CD4-positive, alpha-beta T cell (primary cell): Measurements from ENCODE around the gene SPAG9. TPM values are rescaled to one million over a fixed set of nuclear protein-coding genes. Genes with fewer than 3 reads are reported as not detected.

ENCODE experiments used
- ATAC-seq: fragments of 200-7000 bp; cut with Tn5 transposase; one replicate; pipeline ENCODE4 v1.10.0; 2022; ENCODE audit warnings: mild to moderate bottlenecking; ENCODE audit not compliant: poor library complexity
- CTCF ChIA-PET: fragments of 350-600 bp; sonication (Branson Sonifier 250); formaldehyde crosslinking; loops from one replicate; lab custom pipeline; 2021; ENCODE audit warnings: antibody characterized with exemption, inconsistent platforms; lab: Charles Lee
- POLR2A ChIA-PET: fragments of 350-600 bp; sonication (Branson Sonifier 250); formaldehyde crosslinking; loops from one replicate; lab custom pipeline; 2021; ENCODE audit warnings: antibody characterized with exemption, inconsistent platforms; lab: Charles Lee
- DNase-seq, 14 experiments: peaks; one replicate each; pipeline ENCODE4 v3.0.0-alpha.2; 2013 to 2020; ENCODE audit warnings: mixed read lengths in 2 of 14
- H3K27ac ChIP-seq, 2 donors: one replicate each; pipeline versions ENCODE4 v1.5.1 to v1.7.0; 2013; ENCODE audit warnings: low read length in 2 of 2, low read depth in 1 of 2, mild to moderate bottlenecking in 1 of 2
- H3K27me3 ChIP-seq, 2 experiments: 1 replicate in 1 of 2; 2 replicates in 1 of 2; pipeline versions ENCODE4 v1.6.1 to v1.7.0; 2013; ENCODE audit warnings: low read length in 2 of 2, control low read depth in 1 of 2, mild to moderate bottlenecking in 1 of 2, moderate library complexity in 1 of 2; ENCODE audit not compliant: insufficient read depth in 2 of 2, control insufficient read depth in 1 of 2
- H3K36me3 ChIP-seq: one replicate; pipeline ENCODE4 v1.6.1; 2013; ENCODE audit warnings: low read length, control low read depth; ENCODE audit not compliant: insufficient read depth
- H3K4me1 ChIP-seq: one replicate; pipeline ENCODE4 v1.6.1; 2013; ENCODE audit warnings: low read length, control low read depth; ENCODE audit not compliant: insufficient read depth
- H3K4me3 ChIP-seq: one replicate; pipeline ENCODE4 v1.5.1; 2013; ENCODE audit warnings: mild to moderate bottlenecking, low read length, moderate library complexity
- H3K9me3 ChIP-seq, 2 experiments: 1 replicate in 1 of 2; 2 replicates in 1 of 2; pipeline versions ENCODE4 v1.6.1 to v1.7.0; 2013; ENCODE audit warnings: low read length in 2 of 2, mild to moderate bottlenecking in 2 of 2, control low read depth in 1 of 2, moderate library complexity in 1 of 2; ENCODE audit not compliant: control insufficient read depth in 1 of 2, insufficient read depth in 1 of 2
- H3K27ac Mint-ChIP-seq: one replicate; pipeline ENCODE4 v1.8.0; 2020; ENCODE audit warnings: mixed read lengths
- H3K27me3 Mint-ChIP-seq: one replicate; pipeline ENCODE4 v1.8.0; 2021; ENCODE audit warnings: mixed read lengths
- H3K36me3 Mint-ChIP-seq: one replicate; pipeline ENCODE4 v1.8.0; 2021; ENCODE audit warnings: low read depth, mixed read lengths
- H3K4me1 Mint-ChIP-seq: one replicate; pipeline ENCODE4 v1.8.0; 2021; ENCODE audit warnings: low read depth, mixed read lengths
- H3K4me3 Mint-ChIP-seq: one replicate; pipeline ENCODE4 v1.8.0; 2020; ENCODE audit warnings: mild to moderate bottlenecking, mixed read lengths
- H3K9me3 Mint-ChIP-seq: one replicate; pipeline ENCODE4 v1.8.0; 2020; ENCODE audit warnings: mixed read lengths
- intact Hi-C, 2 experiments: fragments of 100-400 bp; cut with DNase I in 1 of 2; cut with micrococcal nuclease in 1 of 2; formaldehyde crosslinking; loops; one replicate each; pipeline versions ENCODE4 v1.15.1 to v1.9.0; 2023 to 2025; cut with DNase I, micrococcal nuclease
- total RNA-seq, 174 experiments: library from RNA in 2 of 174; stranded (reverse) in 2 of 174; gene quantifications; one replicate each; pipeline ENCODE4 v1.2.3 and lab custom pipeline; 2021 to 2026
- TF ChIP-seq, protein P1 (sequence below): fragments of 200-600 bp; IDR thresholded peaks from one replicate; pipeline ENCODE4 v1.8.0; 2022; ENCODE audit warnings: antibody characterized with exemption, mild to moderate bottlenecking

SPAG9 gene
- total RNA-seq, 2 experiments from 2014 or later, result 60.2 to 64.6 TPM

DNA sequence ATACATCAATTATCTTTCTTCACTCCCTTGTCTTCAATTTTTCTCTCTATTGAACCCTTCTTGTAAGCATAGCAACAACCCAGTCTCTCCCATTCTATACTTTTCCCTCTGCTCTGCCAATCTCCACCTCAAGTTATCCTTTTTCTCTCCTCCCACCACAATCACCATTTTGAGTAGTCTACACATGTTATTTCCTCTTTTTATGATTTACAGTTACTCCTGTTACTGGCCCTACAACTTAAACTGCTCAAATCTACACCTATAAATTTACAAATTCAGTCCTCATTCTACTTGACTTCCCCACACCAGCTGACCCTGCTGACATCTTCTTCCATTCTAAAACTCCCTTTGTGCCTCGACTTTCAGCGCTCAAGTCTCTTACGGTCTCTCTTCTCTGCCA is 84.6 kb downstream of the SPAG9 start:
- no peaks in the 10 kb centered on the region for H3K9me3 Mint-ChIP-seq
- no peaks in the 10 kb centered on the region for H3K9me3 ChIP-seq
- DNase-seq (no peak), ATAC-seq (no peak)
- POLR2A ChIA-PET, result no interaction called here
- H3K36me3 ChIP-seq, result peaks cover 7% of the 10 kb centered on the region
- no peaks in the 10 kb centered on the region for H3K27me3 Mint-ChIP-seq
- CTCF ChIA-PET, result no interaction called here
- peaks cover 25% of the 10 kb centered on the region for H3K4me1 Mint-ChIP-seq
- TF ChIP-seq, protein P1, sequence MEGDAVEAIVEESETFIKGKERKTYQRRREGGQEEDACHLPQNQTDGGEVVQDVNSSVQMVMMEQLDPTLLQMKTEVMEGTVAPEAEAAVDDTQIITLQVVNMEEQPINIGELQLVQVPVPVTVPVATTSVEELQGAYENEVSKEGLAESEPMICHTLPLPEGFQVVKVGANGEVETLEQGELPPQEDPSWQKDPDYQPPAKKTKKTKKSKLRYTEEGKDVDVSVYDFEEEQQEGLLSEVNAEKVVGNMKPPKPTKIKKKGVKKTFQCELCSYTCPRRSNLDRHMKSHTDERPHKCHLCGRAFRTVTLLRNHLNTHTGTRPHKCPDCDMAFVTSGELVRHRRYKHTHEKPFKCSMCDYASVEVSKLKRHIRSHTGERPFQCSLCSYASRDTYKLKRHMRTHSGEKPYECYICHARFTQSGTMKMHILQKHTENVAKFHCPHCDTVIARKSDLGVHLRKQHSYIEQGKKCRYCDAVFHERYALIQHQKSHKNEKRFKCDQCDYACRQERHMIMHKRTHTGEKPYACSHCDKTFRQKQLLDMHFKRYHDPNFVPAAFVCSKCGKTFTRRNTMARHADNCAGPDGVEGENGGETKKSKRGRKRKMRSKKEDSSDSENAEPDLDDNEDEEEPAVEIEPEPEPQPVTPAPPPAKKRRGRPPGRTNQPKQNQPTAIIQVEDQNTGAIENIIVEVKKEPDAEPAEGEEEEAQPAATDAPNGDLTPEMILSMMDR, result no peak
- intact Hi-C loops, result loop anchor here in 1 of 2 experiments (10.0 kb wide), 1 partner anchor 51 kb away; no protein-coding TSS in a partner anchor
- peak overlapping the region; percentile 12 for H3K27ac Mint-ChIP-seq
- H3K4me1 ChIP-seq, result no peaks in the 10 kb centered on the region
- peaks cover 47% of the 10 kb centered on the region for H3K36me3 Mint-ChIP-seq
- no peak overlapping the region for H3K4me3 Mint-ChIP-seq
- H3K27me3 ChIP-seq, result no peaks in the 10 kb centered on the region
- H3K27ac ChIP-seq, result no peak overlapping the region
- H3K4me3 ChIP-seq, result no peak overlapping the region

DNA sequence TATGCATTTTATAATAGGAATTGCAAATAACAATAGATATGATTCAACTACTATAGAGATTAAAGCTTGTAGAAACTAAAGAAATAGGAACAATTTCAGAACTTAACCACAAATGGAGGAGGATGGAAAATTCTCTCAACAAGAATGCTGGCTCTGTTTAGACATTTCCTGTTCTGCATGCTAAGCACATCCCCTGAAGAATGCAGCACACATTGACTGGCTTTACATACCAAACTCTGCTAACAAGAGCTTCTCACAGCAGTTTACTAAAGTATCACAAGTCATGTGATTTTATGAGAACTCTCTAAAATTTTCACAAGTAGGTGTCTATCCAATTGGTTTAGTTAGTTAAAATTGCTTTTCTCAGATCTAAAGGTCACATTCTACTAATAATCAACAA is 85.2 kb downstream of the SPAG9 start:
- H3K4me1 Mint-ChIP-seq, result peaks cover 30% of the 10 kb centered on the region
- ChIA-PET POLR2A (no interaction called here), CTCF (no interaction called here)
- Histone ChIP-seq H3K4me3 (no peak overlapping the region), H3K9me3 (no peaks in the 10 kb centered on the region), H3K4me1 (peaks cover 5% of the 10 kb centered on the region), H3K27ac (no peak overlapping the region), H3K36me3 (peaks cover 7% of the 10 kb centered on the region), H3K27me3 (no peaks in the 10 kb centered on the region)
- TF ChIP-seq, protein P1, result no peak
- H3K4me3 Mint-ChIP-seq, result no peak overlapping the region
- peak overlapping the region; percentile 12 for H3K27ac Mint-ChIP-seq
- no peak for ATAC-seq
- no peaks in the 10 kb centered on the region for H3K9me3 Mint-ChIP-seq
- no peaks in the 10 kb centered on the region for H3K27me3 Mint-ChIP-seq
- intact Hi-C loops, result loop anchor here in 1 of 2 experiments (10.0 kb wide), 1 partner anchor 51 kb away; no protein-coding TSS in a partner anchor
- DNase-seq, result no peak
- H3K36me3 Mint-ChIP-seq, result peaks cover 50% of the 10 kb centered on the region

DNA sequence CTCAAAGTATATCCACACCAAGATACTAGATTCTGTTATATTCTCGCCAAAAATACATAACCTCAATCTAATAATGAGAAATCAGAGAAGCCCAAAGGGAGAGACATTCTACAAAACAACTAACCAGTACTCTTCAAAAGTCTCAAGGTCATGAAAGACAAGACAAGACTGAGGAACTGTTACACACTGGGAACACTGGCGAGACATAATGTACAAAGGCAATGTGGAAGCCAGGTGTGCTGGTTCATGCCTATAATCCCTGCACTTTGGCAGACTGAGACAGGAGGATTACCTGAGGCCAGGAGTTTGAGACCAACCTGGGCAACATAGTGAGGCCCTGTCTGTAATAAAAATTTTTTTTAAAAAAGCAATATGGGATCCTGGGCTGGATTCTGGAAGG is 85.9 kb downstream of the SPAG9 start:
- CTCF ChIA-PET, result no interaction called here
- POLR2A ChIA-PET, result interaction anchor here (0.8 kb wide), 1 partner anchor 33 kb away, joined by 3 read pairs; no protein-coding TSS in a partner anchor

More for the DNA sequence above, 85.9 kb downstream of the SPAG9 start:
- ATAC-seq (no peak), DNase-seq (no peak)
- Mint-ChIP-seq H3K4me1 (peaks cover 36% of the 10 kb centered on the region), H3K27me3 (no peaks in the 10 kb centered on the region), H3K4me3 (no peak overlapping the region), H3K27ac (no peak overlapping the region), H3K9me3 (no peaks in the 10 kb centered on the region), H3K36me3 (peaks cover 49% of the 10 kb centered on the region)
- intact Hi-C loops, result loop anchor here in 1 of 2 experiments (10.0 kb wide), 1 partner anchor 50 kb away; no protein-coding TSS in a partner anchor
- Histone ChIP-seq H3K27ac (no peak overlapping the region), H3K4me1 (peaks cover 5% of the 10 kb centered on the region), H3K36me3 (peaks cover 7% of the 10 kb centered on the region), H3K27me3 (no peaks in the 10 kb centered on the region), H3K4me3 (no peak overlapping the region), H3K9me3 (no peaks in the 10 kb centered on the region)
- TF ChIP-seq, protein P1, result no peak
